Measurements from ENCODE around the gene SLC25A19. TPM values are rescaled to one million over a fixed set of nuclear protein-coding genes. Genes with fewer than 3 reads are reported as not detected.

SLC25A19 gene
- polyA plus RNA-seq, 1 of the 3 experiments (the other 2 are of a cell fraction) = 11.7 TPM

DNA sequence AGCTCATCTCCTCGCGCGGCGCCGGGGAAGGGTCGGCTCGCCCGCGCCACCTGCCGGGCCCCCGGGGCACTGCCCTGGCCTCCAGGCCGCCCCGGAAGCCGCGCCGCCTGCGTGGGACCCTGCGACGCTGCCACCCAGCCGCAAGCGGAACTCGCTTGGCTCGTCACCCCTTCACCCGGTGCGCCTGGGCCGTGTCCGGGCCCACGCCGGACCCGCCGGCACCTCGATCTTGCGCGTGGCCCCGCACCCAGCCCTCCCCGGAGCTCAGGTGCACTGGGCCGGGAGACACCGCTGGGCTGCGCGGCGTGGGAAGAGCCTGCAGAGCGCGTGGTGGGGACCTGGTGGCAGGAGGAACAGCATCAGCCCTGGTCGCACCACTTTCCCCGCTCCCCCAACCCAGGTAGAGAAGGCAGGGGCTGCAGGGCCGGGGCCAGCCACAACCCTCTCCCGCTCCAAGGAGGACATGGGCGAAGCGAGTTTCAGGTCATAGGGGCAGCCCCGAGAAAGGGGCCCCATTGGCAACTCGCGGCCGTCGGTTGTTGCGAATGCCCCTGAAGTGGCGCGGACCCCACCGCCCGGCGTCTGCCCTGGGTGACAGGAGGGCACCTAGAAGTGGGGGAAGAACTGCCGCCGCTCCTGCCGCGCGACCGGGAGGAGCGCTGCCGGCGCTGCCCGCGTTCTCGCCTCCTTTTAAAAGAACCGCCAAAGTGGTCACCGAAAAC, 17.8 kb downstream of the SLC25A19 start:
- H3K4me1 ChIP-seq (ENCODE audit: control insufficient read depth in 1 of 2, insufficient read depth in 2 of 2, low read depth in 1 of 2, low read length in 1 of 2) = peaks cover 24 to 44% of the 10 kb centered on the region in 2 experiments; a peak in 3 of 4 replicates
- H3K27me3 ChIP-seq (ENCODE audit: insufficient read depth) = no peaks in the 10 kb centered on the region
- peak overlapping the region; percentile 74 to 79 for H3K4me3 ChIP-seq (ENCODE audit: low read depth in 2 of 2, low read length in 1 of 2)
- whole genome bisulfite sequencing (ENCODE audit: low lambda C conversion rate) = 2% methylated on average over 52 of the region's 74 CpGs
- peaks cover 6% of the 10 kb centered on the region for H3F3A ChIP-seq (replicated peaks; ENCODE audit: insufficient read depth)
- H2AFZ ChIP-seq (ENCODE audit: low read depth) = peak overlapping the region; percentile 93
- peak overlapping the region; percentile 100 for H3K4me2 ChIP-seq
- CTCF ChIA-PET = interaction anchor here (0.5 to 6.8 kb wide), 75 partner anchors 11 to 557 kb away, joined by 3 to 102 read pairs (median 4); partner anchors contain the start of genes ATP5PD, GGA3, GRB2 and KCTD2
- DNase-seq = peak; percentile 100
- POLR2A ChIA-PET = interaction anchor here (0.9 to 5.3 kb wide), 11 partner anchors 10 to 398 kb away, joined by 3 to 67 read pairs (median 6); partner anchors contain the start of genes GGA3, GRB2, MRPL58 and MRPS7
- no peaks in the 10 kb centered on the region for H4K20me1 ChIP-seq (ENCODE audit: insufficient read depth)
- H3K36me3 ChIP-seq (replicated peaks in 1 of 2; ENCODE audit: control insufficient read depth in 1 of 2, insufficient read depth in 2 of 2, low read length in 1 of 2) = peaks cover 2 to 8% of the 10 kb centered on the region in 2 experiments
- peak overlapping the region; percentile 51 to 97; a peak in 3 of 4 replicates for H3K27ac ChIP-seq (ENCODE audit: low read depth in 2 of 2, low read length in 1 of 2)
- peak overlapping the region; percentile 83 for H3K9ac ChIP-seq
- H3K9me3 ChIP-seq = no peaks in the 10 kb centered on the region
- peaks cover 9% of the 10 kb centered on the region for H3K79me2 ChIP-seq (ENCODE audit: insufficient read depth)
- no peaks in the 10 kb centered on the region for H3K9me2 ChIP-seq
- TF ChIP-seq RAD21 (IDR thresholded peaks at IDR 0.05; ENCODE audit: low read length) (peak; percentile 17; the same call in 1 of the 2 replicates), MAX (IDR thresholded peaks at IDR 0.05; ENCODE audit: low read depth) (peak; percentile 51; the same call in 1 of the 2 replicates), MEF2A (IDR thresholded peaks at IDR 0.05; ENCODE audit: borderline replicate concordance, low read depth) (no peak), FOXM1 (IDR thresholded peaks at IDR 0.05; ENCODE audit: low read depth) (no peak), FOSL2 (IDR thresholded peaks at IDR 0.05; ENCODE audit: borderline replicate concordance, low read depth) (no peak), SIN3A (IDR thresholded peaks at IDR 0.05; ENCODE audit: borderline replicate concordance, low read depth, low read length) (peak; percentile 83; the same call in 1 of the 2 replicates), TAF1 (IDR thresholded peaks at IDR 0.05; ENCODE audit: borderline replicate concordance, low read depth, low read length) (no peak; the same call in 1 of the 2 replicates), EZH2phosphoT487 (IDR thresholded peaks at IDR 0.05; ENCODE audit: borderline replicate concordance, low read depth) (no peak), RCOR1 (IDR thresholded peaks at IDR 0.05; ENCODE audit: low read length) (no peak), MXI1 (IDR thresholded peaks at IDR 0.05; ENCODE audit: low read depth, low read length) (peak; percentile 24), PBX3 (IDR thresholded peaks at IDR 0.05) (peak; percentile 32; the same call in 1 of the 2 replicates), TEAD4 (IDR thresholded peaks at IDR 0.05; ENCODE audit: borderline replicate concordance, insufficient read depth) (no peak), RFX5 (IDR thresholded peaks at IDR 0.05; ENCODE audit: low read length) (no peak; the same call in 1 of the 2 replicates), SMC3 (IDR thresholded peaks at IDR 0.05; ENCODE audit: low read depth, low read length) (peak; percentile 43; the same call in 1 of the 2 replicates), CHD2 (IDR thresholded peaks at IDR 0.05; ENCODE audit: low read length, partially characterized antibody) (peak; percentile 76), ZBTB33 (IDR thresholded peaks at IDR 0.05; ENCODE audit: borderline replicate concordance, low read depth) (no peak), IRF3 (IDR thresholded peaks at IDR 0.05; ENCODE audit: low read depth, low read length) (no peak), TCF12 (IDR thresholded peaks at IDR 0.05) (no peak)
- TF ChIP-seq, protein P1, sequence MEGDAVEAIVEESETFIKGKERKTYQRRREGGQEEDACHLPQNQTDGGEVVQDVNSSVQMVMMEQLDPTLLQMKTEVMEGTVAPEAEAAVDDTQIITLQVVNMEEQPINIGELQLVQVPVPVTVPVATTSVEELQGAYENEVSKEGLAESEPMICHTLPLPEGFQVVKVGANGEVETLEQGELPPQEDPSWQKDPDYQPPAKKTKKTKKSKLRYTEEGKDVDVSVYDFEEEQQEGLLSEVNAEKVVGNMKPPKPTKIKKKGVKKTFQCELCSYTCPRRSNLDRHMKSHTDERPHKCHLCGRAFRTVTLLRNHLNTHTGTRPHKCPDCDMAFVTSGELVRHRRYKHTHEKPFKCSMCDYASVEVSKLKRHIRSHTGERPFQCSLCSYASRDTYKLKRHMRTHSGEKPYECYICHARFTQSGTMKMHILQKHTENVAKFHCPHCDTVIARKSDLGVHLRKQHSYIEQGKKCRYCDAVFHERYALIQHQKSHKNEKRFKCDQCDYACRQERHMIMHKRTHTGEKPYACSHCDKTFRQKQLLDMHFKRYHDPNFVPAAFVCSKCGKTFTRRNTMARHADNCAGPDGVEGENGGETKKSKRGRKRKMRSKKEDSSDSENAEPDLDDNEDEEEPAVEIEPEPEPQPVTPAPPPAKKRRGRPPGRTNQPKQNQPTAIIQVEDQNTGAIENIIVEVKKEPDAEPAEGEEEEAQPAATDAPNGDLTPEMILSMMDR (IDR thresholded peaks at IDR 0.05) = peak; percentile 62
- TF ChIP-seq, protein P2, sequence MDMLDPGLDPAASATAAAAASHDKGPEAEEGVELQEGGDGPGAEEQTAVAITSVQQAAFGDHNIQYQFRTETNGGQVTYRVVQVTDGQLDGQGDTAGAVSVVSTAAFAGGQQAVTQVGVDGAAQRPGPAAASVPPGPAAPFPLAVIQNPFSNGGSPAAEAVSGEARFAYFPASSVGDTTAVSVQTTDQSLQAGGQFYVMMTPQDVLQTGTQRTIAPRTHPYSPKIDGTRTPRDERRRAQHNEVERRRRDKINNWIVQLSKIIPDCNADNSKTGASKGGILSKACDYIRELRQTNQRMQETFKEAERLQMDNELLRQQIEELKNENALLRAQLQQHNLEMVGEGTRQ (IDR thresholded peaks at IDR 0.05; ENCODE audit: borderline replicate concordance, low read depth, low read length) = no peak
- TF ChIP-seq, protein P3, sequence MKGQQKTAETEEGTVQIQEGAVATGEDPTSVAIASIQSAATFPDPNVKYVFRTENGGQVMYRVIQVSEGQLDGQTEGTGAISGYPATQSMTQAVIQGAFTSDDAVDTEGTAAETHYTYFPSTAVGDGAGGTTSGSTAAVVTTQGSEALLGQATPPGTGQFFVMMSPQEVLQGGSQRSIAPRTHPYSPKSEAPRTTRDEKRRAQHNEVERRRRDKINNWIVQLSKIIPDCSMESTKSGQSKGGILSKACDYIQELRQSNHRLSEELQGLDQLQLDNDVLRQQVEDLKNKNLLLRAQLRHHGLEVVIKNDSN (IDR thresholded peaks at IDR 0.05; ENCODE audit: borderline replicate concordance, low read depth) = no peak

Data from SK-N-SH (cell line).